ENCODE measurements around the gene LPGAT1.

The LPGAT1 gene

DNA sequence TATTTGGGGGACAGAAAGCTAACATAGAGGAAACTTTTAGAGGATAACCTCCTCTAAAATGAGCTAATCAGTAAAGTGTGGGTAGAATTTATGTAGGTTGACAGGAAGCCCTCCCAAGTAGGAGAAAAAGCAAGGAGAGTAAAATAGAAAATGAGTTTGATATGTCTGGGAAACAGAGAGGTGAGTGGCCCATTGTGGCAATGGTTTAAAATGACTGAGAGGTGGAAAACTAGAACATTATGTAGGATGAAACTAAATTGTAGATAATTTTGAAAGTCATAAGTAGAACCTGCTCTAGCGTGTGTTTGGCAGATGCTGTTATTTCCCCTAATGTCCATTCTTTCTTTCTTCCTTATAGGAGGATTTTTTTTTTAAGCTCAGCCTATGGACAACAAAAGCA, 8.5 kb upstream of the LPGAT1 start:
- Histone ChIP-seq H3K9me2 (replicated peaks; ENCODE audit: insufficient read depth, low read length) (no peaks in the 10 kb centered on the region), H3F3A (ENCODE audit: insufficient read depth, low read length) (no peaks in the 10 kb centered on the region), H3K4me3 (ENCODE audit: low read length) (no peak overlapping the region), H3K79me2 (ENCODE audit: low read length) (no peaks in the 10 kb centered on the region), H4K20me1 (ENCODE audit: insufficient read depth, low read length) (no peaks in the 10 kb centered on the region), H3K9me3 (replicated peaks; ENCODE audit: insufficient read depth, low read length) (no peaks in the 10 kb centered on the region), H3K36me3 (replicated peaks; ENCODE audit: insufficient read depth, low read length) (no peaks in the 10 kb centered on the region), H2AFZ (ENCODE audit: low read length) (no peak overlapping the region), H3K4me1 (ENCODE audit: low read length) (peaks cover 5% of the 10 kb centered on the region), H3K4me2 (ENCODE audit: low read depth, low read length) (no peak overlapping the region), H3K27me3 (replicated peaks; ENCODE audit: insufficient read depth, low read length) (no peaks in the 10 kb centered on the region), H3K27ac (ENCODE audit: low read length) (no peak overlapping the region), H3K9ac (ENCODE audit: low read length) (no peak overlapping the region)
- no peak for DNase-seq
- TF ChIP-seq, protein P1, sequence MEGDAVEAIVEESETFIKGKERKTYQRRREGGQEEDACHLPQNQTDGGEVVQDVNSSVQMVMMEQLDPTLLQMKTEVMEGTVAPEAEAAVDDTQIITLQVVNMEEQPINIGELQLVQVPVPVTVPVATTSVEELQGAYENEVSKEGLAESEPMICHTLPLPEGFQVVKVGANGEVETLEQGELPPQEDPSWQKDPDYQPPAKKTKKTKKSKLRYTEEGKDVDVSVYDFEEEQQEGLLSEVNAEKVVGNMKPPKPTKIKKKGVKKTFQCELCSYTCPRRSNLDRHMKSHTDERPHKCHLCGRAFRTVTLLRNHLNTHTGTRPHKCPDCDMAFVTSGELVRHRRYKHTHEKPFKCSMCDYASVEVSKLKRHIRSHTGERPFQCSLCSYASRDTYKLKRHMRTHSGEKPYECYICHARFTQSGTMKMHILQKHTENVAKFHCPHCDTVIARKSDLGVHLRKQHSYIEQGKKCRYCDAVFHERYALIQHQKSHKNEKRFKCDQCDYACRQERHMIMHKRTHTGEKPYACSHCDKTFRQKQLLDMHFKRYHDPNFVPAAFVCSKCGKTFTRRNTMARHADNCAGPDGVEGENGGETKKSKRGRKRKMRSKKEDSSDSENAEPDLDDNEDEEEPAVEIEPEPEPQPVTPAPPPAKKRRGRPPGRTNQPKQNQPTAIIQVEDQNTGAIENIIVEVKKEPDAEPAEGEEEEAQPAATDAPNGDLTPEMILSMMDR (IDR thresholded peaks at IDR 0.05; ENCODE audit: low read length), result no peak
- TF ChIP-seq EZH2 (optimal IDR thresholded peaks at IDR 0.05; ENCODE audit: low read depth, low read length) (no peak), EZH2phosphoT487 (IDR thresholded peaks at IDR 0.05; ENCODE audit: low read length) (no peak)

- no peak for TF ChIP-seq EZH2 (optimal IDR thresholded peaks at IDR 0.05; ENCODE audit: low read depth, low read length)
- TF ChIP-seq EZH2phosphoT487 (IDR thresholded peaks at IDR 0.05; ENCODE audit: low read length), result no peak
- TF ChIP-seq, protein P1 (IDR thresholded peaks at IDR 0.05; ENCODE audit: low read length), result no peak
- Histone ChIP-seq H3K79me2 (ENCODE audit: low read length) (no peaks in the 10 kb centered on the region), H3K9ac (ENCODE audit: low read length) (no peak overlapping the region), H3K4me3 (ENCODE audit: low read length) (no peak overlapping the region), H3K4me2 (ENCODE audit: low read depth, low read length) (no peak overlapping the region), H3K9me3 (replicated peaks; ENCODE audit: insufficient read depth, low read length) (no peaks in the 10 kb centered on the region), H3K27ac (ENCODE audit: low read length) (no peak overlapping the region), H3K36me3 (replicated peaks; ENCODE audit: insufficient read depth, low read length) (no peaks in the 10 kb centered on the region), H3F3A (ENCODE audit: insufficient read depth, low read length) (peaks cover 4% of the 10 kb centered on the region; the same call in 1 of the 2 replicates), H3K4me1 (ENCODE audit: low read length) (peaks cover 11% of the 10 kb centered on the region; the same call in 1 of the 2 replicates), H3K27me3 (replicated peaks; ENCODE audit: insufficient read depth, low read length) (peaks cover 13% of the 10 kb centered on the region), H4K20me1 (ENCODE audit: insufficient read depth, low read length) (no peaks in the 10 kb centered on the region), H3K9me2 (replicated peaks; ENCODE audit: insufficient read depth, low read length) (no peaks in the 10 kb centered on the region), H2AFZ (ENCODE audit: low read length) (no peak overlapping the region)
- no peak for DNase-seq
These were observed 2.7 kb upstream of the LPGAT1 start for GRCh38 chr1:211833174-211833820.

GRCh38 chr1:211832661-211833060, 2.1 kb upstream of the LPGAT1 start:
- Histone ChIP-seq H3K4me2 (ENCODE audit: low read depth, low read length) (no peak overlapping the region), H4K20me1 (ENCODE audit: insufficient read depth, low read length) (no peaks in the 10 kb centered on the region), H3K9me3 (replicated peaks; ENCODE audit: insufficient read depth, low read length) (no peaks in the 10 kb centered on the region), H3K27ac (ENCODE audit: low read length) (no peak overlapping the region), H2AFZ (ENCODE audit: low read length) (no peak overlapping the region), H3K79me2 (ENCODE audit: low read length) (no peaks in the 10 kb centered on the region), H3K9me2 (replicated peaks; ENCODE audit: insufficient read depth, low read length) (no peaks in the 10 kb centered on the region), H3F3A (ENCODE audit: insufficient read depth, low read length) (peaks cover 4% of the 10 kb centered on the region; the same call in 1 of the 2 replicates), H3K4me3 (ENCODE audit: low read length) (no peak overlapping the region), H3K27me3 (replicated peaks; ENCODE audit: insufficient read depth, low read length) (peaks cover 13% of the 10 kb centered on the region), H3K36me3 (replicated peaks; ENCODE audit: insufficient read depth, low read length) (no peaks in the 10 kb centered on the region), H3K4me1 (ENCODE audit: low read length) (peaks cover 11% of the 10 kb centered on the region; the same call in 1 of the 2 replicates), H3K9ac (ENCODE audit: low read length) (no peak overlapping the region)
- no peak for DNase-seq
- TF ChIP-seq, protein P1 (IDR thresholded peaks at IDR 0.05; ENCODE audit: low read length), result no peak
- TF ChIP-seq EZH2phosphoT487 (IDR thresholded peaks at IDR 0.05; ENCODE audit: low read length) (no peak), EZH2 (optimal IDR thresholded peaks at IDR 0.05; ENCODE audit: low read depth, low read length) (no peak)
